ENCODE results near the gene PLEKHO1. TPM values are rescaled to one million over a fixed set of nuclear protein-coding genes. Genes with fewer than 3 reads are reported as not detected.
"Not testable (repeated sequence)": the region's sequence is repeated elsewhere in the genome, so short reads cannot be mapped to it uniquely, and the experiment has no call there.

PLEKHO1 gene
- total and polyA plus RNA-seq, 12 donors = 29.3 to 221 (median 59.7) TPM

DNA sequence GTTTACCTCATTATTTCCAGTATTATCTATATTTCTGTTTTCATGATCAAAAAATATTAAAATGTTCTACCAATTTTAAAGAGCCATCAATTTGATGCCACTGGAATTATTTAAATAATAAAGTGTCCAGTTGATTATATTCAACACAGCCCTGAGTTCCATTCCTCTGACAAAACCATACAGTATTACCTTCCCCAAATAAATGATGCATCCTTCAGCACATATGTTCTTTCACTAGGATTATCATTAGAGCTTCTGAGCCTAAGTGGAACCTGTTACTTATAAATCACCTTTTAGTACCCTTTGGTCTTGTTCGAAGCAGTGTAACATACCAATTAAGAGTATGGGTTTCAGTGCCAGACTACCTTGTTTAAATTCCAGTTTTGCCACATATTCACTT, 17.3 kb upstream of the PLEKHO1 start:
- ATAC-seq (no peak), DNase-seq (no peak)
- no peaks in the 10 kb centered on the region for H3K9me3 ChIP-seq
- H3K4me3 ChIP-seq = no peak overlapping the region
- H3K27ac ChIP-seq = no peak overlapping the region
- H3K27me3 ChIP-seq = no peaks in the 10 kb centered on the region
- TF ChIP-seq, protein P1, sequence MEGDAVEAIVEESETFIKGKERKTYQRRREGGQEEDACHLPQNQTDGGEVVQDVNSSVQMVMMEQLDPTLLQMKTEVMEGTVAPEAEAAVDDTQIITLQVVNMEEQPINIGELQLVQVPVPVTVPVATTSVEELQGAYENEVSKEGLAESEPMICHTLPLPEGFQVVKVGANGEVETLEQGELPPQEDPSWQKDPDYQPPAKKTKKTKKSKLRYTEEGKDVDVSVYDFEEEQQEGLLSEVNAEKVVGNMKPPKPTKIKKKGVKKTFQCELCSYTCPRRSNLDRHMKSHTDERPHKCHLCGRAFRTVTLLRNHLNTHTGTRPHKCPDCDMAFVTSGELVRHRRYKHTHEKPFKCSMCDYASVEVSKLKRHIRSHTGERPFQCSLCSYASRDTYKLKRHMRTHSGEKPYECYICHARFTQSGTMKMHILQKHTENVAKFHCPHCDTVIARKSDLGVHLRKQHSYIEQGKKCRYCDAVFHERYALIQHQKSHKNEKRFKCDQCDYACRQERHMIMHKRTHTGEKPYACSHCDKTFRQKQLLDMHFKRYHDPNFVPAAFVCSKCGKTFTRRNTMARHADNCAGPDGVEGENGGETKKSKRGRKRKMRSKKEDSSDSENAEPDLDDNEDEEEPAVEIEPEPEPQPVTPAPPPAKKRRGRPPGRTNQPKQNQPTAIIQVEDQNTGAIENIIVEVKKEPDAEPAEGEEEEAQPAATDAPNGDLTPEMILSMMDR (IDR thresholded peaks at IDR 0.05) = no peak
- peaks cover 0 to 6% (median 0%) of the 10 kb centered on the region in 9 donors for H3K4me1 ChIP-seq
- 97% methylated on average over 1 of the region's 1 CpG for WGBS, 2 donors
- intact Hi-C loops (cut with DNase I) = no loop called here
- peaks cover 0 to 40% (median 0%) of the 10 kb centered on the region in 9 donors for H3K36me3 ChIP-seq

DNA sequence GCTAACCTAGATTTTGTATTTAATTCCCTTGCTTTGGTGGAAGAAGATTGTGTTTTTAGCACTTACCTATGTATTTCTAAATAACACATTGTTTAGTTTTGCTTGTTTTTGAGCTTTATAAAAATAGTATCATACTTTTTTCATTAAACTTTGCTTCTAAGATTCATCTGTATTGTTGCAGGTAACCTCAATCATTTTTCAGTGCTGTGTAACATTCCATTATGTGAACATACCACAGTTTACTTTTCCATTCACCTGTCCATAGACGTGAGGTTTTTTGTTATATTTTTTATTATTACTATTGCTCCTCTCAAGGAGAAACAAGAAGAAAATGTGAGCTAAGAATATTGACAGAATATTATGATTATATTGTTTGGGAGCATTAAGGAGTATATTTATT, 15.2 kb upstream of the PLEKHO1 start:
- Histone ChIP-seq H3K4me1 (peaks cover 0 to 6% (median 0%) of the 10 kb centered on the region in 9 donors), H3K27me3 (no peaks in the 10 kb centered on the region), H3K4me3 (no peak overlapping the region), H3K9me3 (no peaks in the 10 kb centered on the region), H3K27ac (no peak overlapping the region), H3K36me3 (peaks cover 0 to 41% (median 0%) of the 10 kb centered on the region in 9 donors)
- TF ChIP-seq, protein P1 (IDR thresholded peaks at IDR 0.05) = no peak
- WGBS, 2 donors = 98 to 99% methylated on average over 1 of the region's 1 CpG
- ATAC-seq (no peak), DNase-seq (no peak)
- intact Hi-C loops (cut with DNase I) = no loop called here

DNA sequence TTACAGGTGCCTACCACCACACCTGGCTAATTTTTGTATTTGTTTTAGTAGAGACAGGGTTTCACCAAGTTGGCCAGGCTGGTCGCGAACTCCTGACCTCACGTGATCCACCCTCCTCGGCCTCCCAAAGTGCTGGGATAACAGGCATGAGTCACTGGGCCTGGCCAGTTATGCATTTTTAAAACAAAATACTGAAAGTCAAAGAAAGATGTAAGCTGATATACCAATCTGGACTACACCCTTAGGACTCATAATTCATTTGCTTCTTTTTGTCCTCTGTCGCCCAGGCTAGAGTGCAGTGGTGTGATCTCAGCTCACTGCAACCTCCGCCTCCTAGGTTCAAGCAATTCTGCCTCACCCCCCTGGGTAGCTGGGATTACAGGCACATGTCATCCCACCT, 14.3 kb upstream of the PLEKHO1 start:
- intact Hi-C loops (cut with DNase I); H3K9me3 ChIP-seq: not testable (repeated sequence)
- WGBS, 2 donors = 95 to 96% methylated on average over 6 of the region's 6 CpGs

DNA sequence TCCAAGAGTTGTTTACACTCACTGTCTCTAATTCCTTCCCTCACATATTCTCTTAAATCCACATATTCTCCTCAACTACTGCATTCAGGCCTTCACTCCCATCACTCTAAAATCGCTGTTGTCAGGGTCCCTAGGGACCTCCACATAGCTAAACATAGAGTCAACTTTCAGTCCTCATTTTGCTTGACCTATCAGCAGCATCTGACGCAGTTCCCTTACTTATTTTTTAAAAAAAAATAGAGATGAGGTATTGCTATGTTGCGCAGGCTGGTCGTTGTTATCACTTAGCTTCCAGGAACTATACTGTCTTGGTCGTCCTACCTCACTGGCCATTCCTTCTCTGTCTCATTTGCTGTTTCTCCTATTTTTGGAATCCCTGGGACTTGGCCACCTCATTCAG, 11.7 kb upstream of the PLEKHO1 start:
- Histone ChIP-seq H3K4me1 (peaks cover 0 to 22% (median 17%) of the 10 kb centered on the region in 9 donors), H3K36me3 (peaks cover 0 to 31% (median 0%) of the 10 kb centered on the region in 9 donors), H3K27me3 (no peaks in the 10 kb centered on the region), H3K9me3 (no peaks in the 10 kb centered on the region), H3K27ac (peak overlapping the region in 4 of 10 donors; percentile 26 to 54 (median 46)), H3K4me3 (no peak overlapping the region)
- ATAC-seq (peak in 7 of 8 donors; percentile 37 to 62 (median 58)), DNase-seq (no peak)
- intact Hi-C loops (cut with DNase I) = no loop called here
- TF ChIP-seq, protein P1 (IDR thresholded peaks at IDR 0.05) = no peak
- WGBS, 2 donors = 70 to 77% methylated on average over 5 of the region's 5 CpGs

More for the DNA sequence above, 14.3 kb upstream of the PLEKHO1 start:
- H3K4me3 ChIP-seq, H3K27me3 ChIP-seq, DNase-seq, H3K27ac ChIP-seq, H3K4me1 ChIP-seq, ATAC-seq: not testable (repeated sequence)
- H3K36me3 ChIP-seq = peaks cover 0 to 38% (median 0%) of the 10 kb centered on the region in 9 donors

DNA sequence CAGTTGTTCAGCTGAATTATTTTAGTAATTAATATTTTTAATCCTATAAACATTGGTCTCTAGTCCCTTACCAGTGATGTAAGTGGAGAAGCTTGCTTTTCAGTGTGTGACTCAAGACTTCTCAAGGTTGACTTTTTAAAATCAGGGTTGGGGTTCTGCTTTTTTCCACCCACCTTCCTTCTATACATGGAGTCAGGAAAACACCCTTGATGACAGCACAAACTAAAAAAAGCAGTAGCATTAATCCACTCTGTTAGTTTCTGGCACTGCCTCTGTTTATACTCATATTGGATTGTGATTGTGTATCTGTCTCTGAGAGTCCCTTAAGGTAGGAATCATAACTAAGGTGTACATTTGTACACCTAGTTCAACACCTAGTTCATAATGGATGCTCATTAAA, 8.3 kb upstream of the PLEKHO1 start:
- Histone ChIP-seq H3K4me1 (peaks cover 0 to 42% (median 30%) of the 10 kb centered on the region in 9 donors), H3K4me3 (no peak overlapping the region), H3K36me3 (peaks cover 0 to 37% (median 0%) of the 10 kb centered on the region in 9 donors), H3K9me3 (no peaks in the 10 kb centered on the region), H3K27ac (peak overlapping the region in 1 of 10 donors; percentile 31), H3K27me3 (no peaks in the 10 kb centered on the region)
- ATAC-seq (peak in 2 of 8 donors; percentile 47 to 51), DNase-seq (no peak)
- intact Hi-C loops (cut with DNase I) = no loop called here
- TF ChIP-seq, protein P1 (IDR thresholded peaks at IDR 0.05) = no peak
